Smooth muscle cell (in vitro differentiated cells): ENCODE results near the gene PATJ. TPM values are rescaled to one million over a fixed set of nuclear protein-coding genes. Genes with fewer than 3 reads are reported as not detected.

Source experiments
- DNase-seq: peaks from one replicate; lab custom pipeline; 2025; ENCODE audit not compliant: unreplicated experiment; lab: John Stamatoyannopoulos, UW
- H2AFZ ChIP-seq: fragments of 200-600 bp; sonication (generic); 2 replicates; pipeline ENCODE4 v1.6.0; 2016; ENCODE audit warnings: antibody characterized with exemption, low read depth, mild to moderate bottlenecking
- H3F3A ChIP-seq: fragments of 200-600 bp; sonication (generic); 2 replicates; pipeline ENCODE4 v1.6.0; 2017; ENCODE audit warnings: antibody characterized with exemption, low read depth
- H3K27ac ChIP-seq: fragments of 200-600 bp; sonication (generic); 2 replicates; pipeline ENCODE4 v1.5.1; 2016; ENCODE audit warnings: low read depth, mild to moderate bottlenecking
- H3K27me3 ChIP-seq: fragments of 200-600 bp; sonication (generic); 2 replicates; pipeline ENCODE4 v1.6.1; 2016; ENCODE audit warnings: low read depth, mild to moderate bottlenecking
- H3K36me3 ChIP-seq: fragments of 200-600 bp; sonication (generic); 2 replicates; pipeline ENCODE4 v1.5.1; 2016; ENCODE audit warnings: low read depth
- H3K4me1 ChIP-seq: fragments of 200-600 bp; sonication (generic); 2 replicates; pipeline ENCODE4 v1.5.1; 2016; ENCODE audit warnings: low read depth
- H3K4me2 ChIP-seq: fragments of 200-600 bp; sonication (generic); 2 replicates; pipeline ENCODE4 v1.6.0; 2016; ENCODE audit warnings: mild to moderate bottlenecking
- H3K4me3 ChIP-seq: fragments of 200-600 bp; sonication (generic); 2 replicates; pipeline ENCODE4 v1.5.1; 2016; ENCODE audit warnings: mild to moderate bottlenecking
- H3K79me2 ChIP-seq: fragments of 200-600 bp; sonication (generic); 2 replicates; pipeline ENCODE4 v1.6.0; 2016; ENCODE audit warnings: low read depth, mild to moderate bottlenecking
- H3K9ac ChIP-seq: fragments of 200-600 bp; sonication (generic); 2 replicates; pipeline ENCODE4 v1.6.0; 2016; ENCODE audit warnings: low read depth
- H3K9me3 ChIP-seq: fragments of 200-600 bp; sonication (generic); replicated peaks from 2 replicates; pipeline ENCODE4 v1.5.1; 2016; ENCODE audit warnings: low read depth
- H4K20me1 ChIP-seq: fragments of 200-600 bp; sonication (generic); 2 replicates; pipeline ENCODE4 v1.6.0; 2016; ENCODE audit warnings: low read depth
- WGBS: methylation state at CpG from one replicate; pipeline ENCODE4 v1.1.7; 2016; ENCODE audit warnings: low lambda C conversion rate; 5-methylcytosine and 5-hydroxymethylcytosine counted together
- polyA plus RNA-seq: library from polyadenylated mRNA; unstranded; fragments of >200 nt; fragmentation: Nextera tagmentation; extraction: Ambion mirVana; gene quantifications from 2 replicates; pipeline ENCODE4 v1.2.1, GENCODE V29; 2016
- total RNA-seq: library from RNA; depleted of rRNA; stranded (reverse); fragments of >200 nt; gene quantifications from 2 replicates; pipeline ENCODE4 v1.2.3, GENCODE V29; 2014
- TF ChIP-seq, protein P1 (sequence below): fragments of 200-600 bp; sonication (generic); IDR thresholded peaks from 2 replicates; pipeline ENCODE4 v1.5.1; 2017; ENCODE audit warnings: borderline replicate concordance, mild to moderate bottlenecking, antibody characterized with exemption; ENCODE audit not compliant: insufficient read depth, poor library complexity, severe bottlenecking

PATJ gene
- total and polyA plus RNA-seq, 2 experiments from 2014 or later = 3.5 to 12.3 TPM

DNA sequence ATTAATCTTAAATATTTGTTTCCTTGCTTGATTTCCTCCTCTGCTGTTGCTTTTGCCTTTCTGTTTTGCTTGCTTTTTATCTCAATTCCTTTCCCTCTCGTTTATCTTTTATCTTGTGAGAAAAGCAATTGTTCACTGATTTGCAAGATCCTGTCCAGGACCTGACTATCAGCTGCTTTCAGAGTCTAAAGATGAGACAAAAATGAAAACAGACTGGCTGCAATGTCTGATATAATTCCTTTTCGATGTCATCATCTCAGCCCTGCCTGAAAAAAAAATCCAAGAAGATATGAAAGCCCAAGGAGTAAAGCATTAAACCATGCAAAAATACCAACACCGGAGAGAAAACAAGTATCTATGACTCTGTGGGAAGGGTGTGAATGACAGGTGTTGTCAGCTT is 225.5 kb downstream of the PATJ start:
- H3K4me1 ChIP-seq = peaks cover 5% of the 10 kb centered on the region
- 33% methylated on average over 3 of the region's 3 CpGs for WGBS
- no peaks in the 10 kb centered on the region for H3F3A ChIP-seq
- peak overlapping the region; percentile 63 for H3K9ac ChIP-seq
- H3K27me3 ChIP-seq = no peaks in the 10 kb centered on the region
- H3K79me2 ChIP-seq = no peaks in the 10 kb centered on the region
- no peaks in the 10 kb centered on the region for H4K20me1 ChIP-seq
- H3K4me3 ChIP-seq = no peak overlapping the region
- no peaks in the 10 kb centered on the region for H3K36me3 ChIP-seq
- no peak for DNase-seq
- H3K27ac ChIP-seq = peak overlapping the region; percentile 84
- no peaks in the 10 kb centered on the region for H3K9me3 ChIP-seq
- TF ChIP-seq, protein P1, sequence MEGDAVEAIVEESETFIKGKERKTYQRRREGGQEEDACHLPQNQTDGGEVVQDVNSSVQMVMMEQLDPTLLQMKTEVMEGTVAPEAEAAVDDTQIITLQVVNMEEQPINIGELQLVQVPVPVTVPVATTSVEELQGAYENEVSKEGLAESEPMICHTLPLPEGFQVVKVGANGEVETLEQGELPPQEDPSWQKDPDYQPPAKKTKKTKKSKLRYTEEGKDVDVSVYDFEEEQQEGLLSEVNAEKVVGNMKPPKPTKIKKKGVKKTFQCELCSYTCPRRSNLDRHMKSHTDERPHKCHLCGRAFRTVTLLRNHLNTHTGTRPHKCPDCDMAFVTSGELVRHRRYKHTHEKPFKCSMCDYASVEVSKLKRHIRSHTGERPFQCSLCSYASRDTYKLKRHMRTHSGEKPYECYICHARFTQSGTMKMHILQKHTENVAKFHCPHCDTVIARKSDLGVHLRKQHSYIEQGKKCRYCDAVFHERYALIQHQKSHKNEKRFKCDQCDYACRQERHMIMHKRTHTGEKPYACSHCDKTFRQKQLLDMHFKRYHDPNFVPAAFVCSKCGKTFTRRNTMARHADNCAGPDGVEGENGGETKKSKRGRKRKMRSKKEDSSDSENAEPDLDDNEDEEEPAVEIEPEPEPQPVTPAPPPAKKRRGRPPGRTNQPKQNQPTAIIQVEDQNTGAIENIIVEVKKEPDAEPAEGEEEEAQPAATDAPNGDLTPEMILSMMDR = no peak
- H2AFZ ChIP-seq = no peak overlapping the region
- H3K4me2 ChIP-seq = peak overlapping the region; percentile 61

- no peaks in the 10 kb centered on the region for H3K79me2 ChIP-seq
- no peak overlapping the region for H3K9ac ChIP-seq
- TF ChIP-seq, protein P1 = no peak
- no peak overlapping the region for H3K27ac ChIP-seq
- no peaks in the 10 kb centered on the region for H4K20me1 ChIP-seq
- 92% methylated on average over 1 of the region's 1 CpG for WGBS
- peaks cover 5% of the 10 kb centered on the region for H3K4me1 ChIP-seq
- DNase-seq = no peak
- no peak overlapping the region for H3K4me2 ChIP-seq
- no peaks in the 10 kb centered on the region for H3F3A ChIP-seq
- H3K36me3 ChIP-seq = no peaks in the 10 kb centered on the region
- no peak overlapping the region for H2AFZ ChIP-seq
- no peaks in the 10 kb centered on the region for H3K27me3 ChIP-seq
- no peak overlapping the region for H3K4me3 ChIP-seq
- no peaks in the 10 kb centered on the region for H3K9me3 ChIP-seq
Measured at GRCh38 chr1:61968869-61969268, 226.6 kb downstream of the PATJ start.

DNA sequence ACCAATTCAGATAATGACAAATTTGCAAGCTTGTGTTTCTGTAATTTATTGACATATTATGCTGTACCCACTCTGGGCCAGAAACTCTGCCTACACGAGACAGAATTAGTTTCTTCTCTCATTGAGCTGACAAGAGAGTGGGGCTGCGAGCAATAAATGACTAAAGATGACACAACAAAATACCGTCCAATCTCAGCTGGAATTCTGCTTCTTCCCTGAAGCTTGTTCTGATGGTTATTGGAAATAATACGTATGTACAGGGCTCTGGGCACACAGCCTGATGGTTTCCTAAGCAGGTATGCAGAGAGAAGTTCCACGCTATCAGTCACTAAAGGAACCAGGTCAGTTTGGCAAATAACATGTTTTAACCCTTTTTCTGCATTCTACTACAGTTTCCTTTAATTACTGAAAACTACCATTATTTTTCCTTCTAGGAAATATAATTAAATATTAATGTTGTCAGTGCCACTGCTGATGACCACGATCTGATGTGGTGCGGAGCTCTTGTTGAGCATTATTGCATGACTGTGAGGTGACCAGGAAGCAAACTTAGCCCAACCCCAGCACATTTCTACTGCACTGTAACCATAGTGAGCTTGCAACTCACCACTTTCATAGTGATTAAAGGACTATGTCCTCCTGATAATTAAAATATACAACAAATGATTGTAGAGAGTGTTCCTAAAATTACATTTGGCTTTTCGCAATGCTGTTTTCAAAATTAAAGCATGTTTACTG is 231.0 kb downstream of the PATJ start:
- no peak overlapping the region for H3K4me2 ChIP-seq
- no peak overlapping the region for H2AFZ ChIP-seq
- H3K27me3 ChIP-seq = no peaks in the 10 kb centered on the region
- no peaks in the 10 kb centered on the region for H3K79me2 ChIP-seq
- DNase-seq = no peak
- no peaks in the 10 kb centered on the region for H3K4me1 ChIP-seq
- H3K9me3 ChIP-seq = no peaks in the 10 kb centered on the region
- no peak overlapping the region for H3K9ac ChIP-seq
- H3K27ac ChIP-seq = no peak overlapping the region
- WGBS = 76% methylated on average over 8 of the region's 8 CpGs
- no peak overlapping the region for H3K4me3 ChIP-seq
- TF ChIP-seq, protein P1 = no peak
- no peaks in the 10 kb centered on the region for H4K20me1 ChIP-seq
- H3F3A ChIP-seq = no peaks in the 10 kb centered on the region
- H3K36me3 ChIP-seq = no peaks in the 10 kb centered on the region

DNA sequence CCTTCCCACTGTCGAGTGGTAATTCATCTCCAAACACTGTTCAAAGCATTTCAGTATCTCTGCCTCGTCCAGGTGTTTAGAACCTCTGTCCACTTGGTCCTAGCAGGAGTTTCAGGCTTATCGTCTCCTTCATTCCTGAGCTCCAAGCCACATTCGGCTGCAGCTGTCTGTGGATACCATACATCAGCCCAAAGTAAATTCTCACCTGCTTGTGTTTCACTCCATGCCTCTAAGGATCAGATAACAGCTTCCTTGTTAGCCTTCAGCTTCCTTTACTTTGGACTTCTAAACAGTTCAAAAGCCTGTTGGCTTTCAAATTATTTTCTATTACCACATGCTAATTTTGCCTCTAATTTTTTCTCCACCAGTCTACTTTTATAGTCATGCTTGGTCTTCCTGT is 233.4 kb downstream of the PATJ start:
- no peak overlapping the region for H3K4me3 ChIP-seq
- H3F3A ChIP-seq = no peaks in the 10 kb centered on the region
- no peak overlapping the region for H3K4me2 ChIP-seq
- TF ChIP-seq, protein P1 = no peak
- H3K36me3 ChIP-seq = no peaks in the 10 kb centered on the region
- no peak overlapping the region for H3K9ac ChIP-seq
- no peak overlapping the region for H3K27ac ChIP-seq
- H3K27me3 ChIP-seq = no peaks in the 10 kb centered on the region
- H3K79me2 ChIP-seq = no peaks in the 10 kb centered on the region
- no peaks in the 10 kb centered on the region for H3K9me3 ChIP-seq
- H4K20me1 ChIP-seq = no peaks in the 10 kb centered on the region
- DNase-seq = no peak
- 76% methylated on average over 4 of the region's 4 CpGs for WGBS
- H3K4me1 ChIP-seq = no peaks in the 10 kb centered on the region
- no peak overlapping the region for H2AFZ ChIP-seq
